ENCODE measurements around the gene CFAP126. TPM values are rescaled to one million over a fixed set of nuclear protein-coding genes. Genes with fewer than 3 reads are reported as not detected.
"Not testable (repeated sequence)": the region's sequence is repeated elsewhere in the genome, so short reads cannot be mapped to it uniquely, and the experiment has no call there.

Gene CFAP126
- total and polyA plus RNA-seq, 11 donors: not detected

DNA sequence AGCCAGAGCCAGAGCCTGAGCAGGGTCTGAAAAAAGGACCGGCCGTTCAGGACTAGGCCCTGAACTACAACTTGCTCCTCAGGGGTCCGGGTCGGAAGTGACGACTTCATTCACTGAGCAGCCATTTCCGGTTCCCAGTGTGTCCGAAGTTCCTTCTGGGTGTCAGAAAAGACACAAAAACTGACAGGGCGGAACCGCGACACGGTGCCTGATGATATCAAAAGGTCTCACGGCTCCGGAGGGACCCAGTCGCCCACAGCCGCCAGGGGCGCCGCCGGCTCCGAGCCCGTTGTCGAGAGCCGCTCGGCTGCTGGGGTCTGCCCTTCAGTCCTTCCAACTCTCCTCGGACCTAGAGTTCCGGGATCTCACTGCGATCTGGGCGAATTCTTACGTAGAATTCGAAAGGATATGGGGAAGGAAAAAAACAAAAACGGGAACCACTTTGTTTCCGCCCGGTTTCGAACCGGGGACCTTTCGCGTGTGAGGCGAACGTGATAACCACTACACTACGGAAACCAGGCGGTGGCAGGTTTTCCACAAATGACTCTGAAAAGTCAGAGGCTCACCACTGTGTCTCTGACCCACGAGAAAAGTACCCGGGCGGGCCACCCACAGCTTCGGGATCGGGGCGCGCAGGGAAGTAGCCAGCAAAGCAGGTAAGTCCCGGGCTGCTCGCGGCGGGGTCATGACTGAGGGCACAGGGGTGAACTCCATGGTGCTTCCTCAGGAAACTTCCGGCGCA lies 31.8 kb upstream of the CFAP126 start:
- H3K4me3 ChIP-seq: peak overlapping the region; percentile 57 to 94 (median 80)

DNA sequence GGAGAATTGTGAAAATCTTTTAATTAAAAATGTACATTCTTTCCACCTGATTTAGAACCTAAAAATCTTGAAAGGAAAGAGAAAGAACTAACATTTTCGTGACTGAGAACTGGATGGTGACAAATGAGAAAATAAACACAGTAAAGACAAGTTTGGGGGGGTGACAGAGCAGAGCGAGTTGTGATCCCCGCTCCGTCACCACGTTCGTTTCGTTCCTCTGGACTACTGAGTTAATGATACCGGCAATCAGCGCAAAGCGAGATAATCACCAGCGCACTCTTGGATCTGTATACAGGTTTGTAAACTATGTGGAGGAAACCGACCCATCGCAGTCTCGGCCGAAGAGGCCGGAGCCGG lies 31.2 kb upstream of the CFAP126 start:
- Histone ChIP-seq H3K4me3 (peak overlapping the region; percentile 57 to 94 (median 80)), H3K27me3 (no peaks in the 10 kb centered on the region), H3K27ac (peak overlapping the region; percentile 98 to 100 (median 100)), H3K36me3 (no peaks in the 10 kb centered on the region), H3K4me1 (peaks cover 0 to 21% (median 8%) of the 10 kb centered on the region in 12 donors), H3K9me3 (no peaks in the 10 kb centered on the region)
- WGBS, 4 donors: 8 to 16% (median 13%) methylated on average over 17 of the region's 17 CpGs
- intact Hi-C loops (cut with DNase I): loop anchor here in 1 of 10 donors (10.0 kb wide), 1 partner anchor 346 kb away; the partner anchor contains the start of gene DUSP12
- DNase-seq (no peak), ATAC-seq (peak in 2 of 4 donors; percentile 16 to 31)
- TF ChIP-seq POLR2A (IDR thresholded peaks at IDR 0.05): no peak
- TF ChIP-seq, protein P1, sequence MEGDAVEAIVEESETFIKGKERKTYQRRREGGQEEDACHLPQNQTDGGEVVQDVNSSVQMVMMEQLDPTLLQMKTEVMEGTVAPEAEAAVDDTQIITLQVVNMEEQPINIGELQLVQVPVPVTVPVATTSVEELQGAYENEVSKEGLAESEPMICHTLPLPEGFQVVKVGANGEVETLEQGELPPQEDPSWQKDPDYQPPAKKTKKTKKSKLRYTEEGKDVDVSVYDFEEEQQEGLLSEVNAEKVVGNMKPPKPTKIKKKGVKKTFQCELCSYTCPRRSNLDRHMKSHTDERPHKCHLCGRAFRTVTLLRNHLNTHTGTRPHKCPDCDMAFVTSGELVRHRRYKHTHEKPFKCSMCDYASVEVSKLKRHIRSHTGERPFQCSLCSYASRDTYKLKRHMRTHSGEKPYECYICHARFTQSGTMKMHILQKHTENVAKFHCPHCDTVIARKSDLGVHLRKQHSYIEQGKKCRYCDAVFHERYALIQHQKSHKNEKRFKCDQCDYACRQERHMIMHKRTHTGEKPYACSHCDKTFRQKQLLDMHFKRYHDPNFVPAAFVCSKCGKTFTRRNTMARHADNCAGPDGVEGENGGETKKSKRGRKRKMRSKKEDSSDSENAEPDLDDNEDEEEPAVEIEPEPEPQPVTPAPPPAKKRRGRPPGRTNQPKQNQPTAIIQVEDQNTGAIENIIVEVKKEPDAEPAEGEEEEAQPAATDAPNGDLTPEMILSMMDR (IDR thresholded peaks at IDR 0.05): no peak

More for the DNA sequence above, 31.8 kb upstream of the CFAP126 start:
- intact Hi-C loops (cut with DNase I): loop anchor here in 1 of 10 donors (10.0 kb wide), 1 partner anchor 345 kb away; the partner anchor contains the start of gene DUSP12
- Histone ChIP-seq H3K9me3 (no peaks in the 10 kb centered on the region), H3K27me3 (no peaks in the 10 kb centered on the region), H3K4me1 (peaks cover 0 to 21% (median 8%) of the 10 kb centered on the region in 12 donors), H3K36me3 (no peaks in the 10 kb centered on the region), H3K27ac (peak overlapping the region; percentile 98 to 100 (median 100))
- 0% methylated on average over 44 to 53 of the region's 53 CpGs for WGBS, 4 donors
- DNase-seq: peak; percentile 87 to 92 (median 91)
- ATAC-seq: peak; percentile 85 to 93 (median 88)
- TF ChIP-seq POLR2A (IDR thresholded peaks at IDR 0.05): peak in 1 of 2 donors; percentile 15
- TF ChIP-seq, protein P1 (IDR thresholded peaks at IDR 0.05): peak in 11 of 12 donors; percentile 20 to 61 (median 43)

DNA sequence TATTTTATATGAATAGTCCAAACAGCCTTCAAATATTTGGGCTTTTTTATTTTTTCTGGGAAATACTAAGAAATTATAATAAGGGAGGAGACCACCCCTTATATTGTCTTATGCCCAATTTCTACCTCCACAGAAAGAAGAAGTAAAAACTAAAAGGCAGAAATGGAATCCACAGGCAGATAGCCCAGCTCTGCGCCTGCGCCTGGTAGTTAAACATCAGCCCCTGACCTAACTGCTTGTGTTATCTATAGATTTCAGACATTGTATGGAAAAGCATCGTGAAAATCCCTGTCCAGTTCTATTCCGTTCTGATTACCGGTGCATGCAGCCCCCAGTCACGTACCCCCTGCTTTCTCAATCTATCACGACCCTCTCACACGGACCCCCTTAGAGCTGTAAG lies 29.4 kb upstream of the CFAP126 start:
- peaks cover 0 to 21% (median 8%) of the 10 kb centered on the region in 12 donors for H3K4me1 ChIP-seq
- not testable (repeated sequence) for DNase-seq, ATAC-seq, H3K27ac ChIP-seq, H3K9me3 ChIP-seq, H3K36me3 ChIP-seq, H3K27me3 ChIP-seq, H3K4me3 ChIP-seq
- intact Hi-C loops (cut with DNase I): loop anchor here in 1 of 10 donors (10.0 kb wide), 1 partner anchor 348 kb away; the partner anchor contains the start of gene DUSP12
- 95 to 96% (median 95%) methylated on average over 8 of the region's 8 CpGs for WGBS, 4 donors

DNA sequence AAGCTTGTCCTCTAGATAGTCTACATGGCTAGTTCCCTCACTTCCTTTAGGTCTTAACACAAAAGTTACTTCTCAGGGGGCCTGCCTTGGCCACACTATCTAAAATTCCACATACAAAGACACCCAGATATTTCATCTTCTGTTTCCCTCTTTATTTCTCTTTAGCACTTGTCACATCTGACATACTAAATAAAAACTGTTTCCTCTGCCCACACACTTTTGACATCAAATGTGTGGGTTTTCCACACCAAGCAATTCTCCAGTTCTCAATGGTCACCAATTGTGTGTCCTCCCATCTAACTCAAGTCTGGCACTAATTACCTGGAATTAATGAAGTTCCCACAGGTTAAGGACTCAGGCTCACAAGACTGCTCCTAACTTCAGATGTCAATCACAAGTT lies 25.5 kb upstream of the CFAP126 start:
- Histone ChIP-seq H3K27me3 (no peaks in the 10 kb centered on the region), H3K4me1 (peaks cover 0 to 20% (median 7%) of the 10 kb centered on the region in 12 donors), H3K4me3 (no peak overlapping the region), H3K36me3 (no peaks in the 10 kb centered on the region), H3K9me3 (no peaks in the 10 kb centered on the region), H3K27ac (no peak overlapping the region)
- TF ChIP-seq POLR2A (IDR thresholded peaks at IDR 0.05): no peak
- TF ChIP-seq, protein P1 (IDR thresholded peaks at IDR 0.05): no peak
- DNase-seq: no peak
- no peak for ATAC-seq
- intact Hi-C loops (cut with DNase I): loop anchor here in 1 of 10 donors (10.0 kb wide), 1 partner anchor 352 kb away; the partner anchor contains the start of gene DUSP12

Measured in heart left ventricle (tissue), 16 donors.